ENCODE data around the gene SKAP1. TPM values are rescaled to one million over a fixed set of nuclear protein-coding genes. Genes with fewer than 3 reads are reported as not detected.
A peak's percentile ranks its signal among the peaks of the same experiment; 100 is the strongest.

The SKAP1 gene
- total RNA-seq, 1 donor from 2014 or later, result not detected

DNA sequence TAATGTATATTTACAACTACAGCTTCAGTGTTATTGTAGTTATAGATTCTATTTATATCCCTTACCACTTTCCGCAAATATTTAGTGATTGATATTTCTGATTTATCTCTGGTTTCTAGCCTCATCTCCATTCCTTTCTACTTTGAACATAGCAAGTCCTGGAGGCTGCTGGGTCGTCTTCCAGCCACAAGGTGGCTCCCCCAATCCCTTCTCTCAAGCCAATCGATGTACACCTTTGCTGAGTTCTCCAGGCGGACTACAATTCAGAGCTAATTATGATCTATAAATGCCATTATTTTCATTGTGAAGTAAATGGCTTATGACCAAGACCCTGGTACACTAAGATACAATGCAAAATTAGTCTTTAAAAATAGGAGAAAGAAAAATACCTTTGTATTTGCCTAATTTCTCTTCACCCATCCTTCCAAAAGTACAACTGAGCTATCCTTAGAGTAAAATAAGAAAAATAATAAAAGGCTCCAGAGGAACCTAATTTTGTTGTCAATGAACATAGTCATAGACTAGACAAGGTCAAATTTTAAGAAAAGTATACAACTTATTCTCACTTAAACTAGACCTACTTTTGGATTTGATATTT is 122.1 kb downstream of the SKAP1 start:
- FAIRE-seq (no peak), DNase-seq (ENCODE audit: low read depth) (peak; percentile 66)
- TF ChIP-seq CTCF (IDR thresholded peaks at IDR 0.05; ENCODE audit: insufficient read depth, low read length, severe bottlenecking), result peak; percentile 80
- Histone ChIP-seq H3K27me3 (ENCODE audit: control insufficient read depth, insufficient read depth, low read length) (peaks cover 19% of the 10 kb centered on the region), H3K36me3 (ENCODE audit: control insufficient read depth, insufficient read depth, low read length) (no peaks in the 10 kb centered on the region), H3K4me3 (ENCODE audit: low read depth, low read length) (no peak overlapping the region)

DNA sequence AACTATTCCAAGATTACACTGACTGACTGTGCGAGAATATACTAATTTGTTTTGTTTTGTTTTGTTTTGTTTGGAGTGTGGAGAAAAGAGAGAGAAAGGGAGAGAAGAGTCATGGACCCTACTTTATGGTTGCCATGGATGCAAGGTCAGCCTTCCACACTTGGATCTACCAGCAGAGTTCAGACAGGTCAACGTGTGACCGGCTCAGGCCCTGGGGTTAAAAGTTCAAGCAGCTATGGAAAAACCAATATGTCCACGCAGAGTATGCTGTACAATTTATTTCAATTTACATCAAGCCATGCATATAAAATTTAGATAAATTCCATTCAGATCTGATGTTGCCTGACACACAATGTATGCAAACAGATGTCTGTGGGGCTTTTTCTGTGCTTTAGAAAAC is 122.8 kb downstream of the SKAP1 start:
- DNase-seq (ENCODE audit: low read depth), result no peak
- FAIRE-seq, result no peak
- Histone ChIP-seq H3K4me3 (ENCODE audit: low read depth, low read length) (no peak overlapping the region), H3K27me3 (ENCODE audit: control insufficient read depth, insufficient read depth, low read length) (peaks cover 22% of the 10 kb centered on the region), H3K36me3 (ENCODE audit: control insufficient read depth, insufficient read depth, low read length) (no peaks in the 10 kb centered on the region)
- TF ChIP-seq CTCF (IDR thresholded peaks at IDR 0.05; ENCODE audit: insufficient read depth, low read length, severe bottlenecking), result no peak

- no peak for DNase-seq (ENCODE audit: low read depth)
- H3K27me3 ChIP-seq (ENCODE audit: control insufficient read depth, insufficient read depth, low read length), result peaks cover 14% of the 10 kb centered on the region
- no peak for FAIRE-seq
- H3K36me3 ChIP-seq (ENCODE audit: control insufficient read depth, insufficient read depth, low read length), result no peaks in the 10 kb centered on the region
- TF ChIP-seq CTCF (IDR thresholded peaks at IDR 0.05; ENCODE audit: insufficient read depth, low read length, severe bottlenecking), result no peak
- H3K4me3 ChIP-seq (ENCODE audit: low read depth, low read length), result no peak overlapping the region
These were observed 129.0 kb downstream of the SKAP1 start for GRCh38 chr17:48301002-48301401.

DNA sequence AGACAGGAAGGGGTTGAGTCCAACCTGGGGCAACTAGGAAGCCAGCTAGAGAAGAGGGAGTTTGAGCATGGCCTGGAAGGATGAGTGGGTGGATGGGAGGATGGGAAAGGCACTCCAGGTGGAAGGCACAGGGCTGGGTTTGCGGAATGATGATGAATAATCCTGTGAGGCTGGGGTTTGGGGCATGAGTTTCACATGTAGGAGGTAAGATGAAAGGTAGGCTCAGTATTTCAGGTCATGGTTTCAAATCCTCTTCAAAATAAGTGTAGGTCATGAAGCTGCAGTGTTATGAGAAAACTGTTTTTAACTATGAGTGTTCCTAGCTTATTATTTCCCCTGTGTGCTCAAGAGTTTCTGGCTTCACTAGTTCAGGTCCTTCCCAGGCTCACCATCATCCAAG is 130.3 kb downstream of the SKAP1 start:
- no peak for TF ChIP-seq CTCF (IDR thresholded peaks at IDR 0.05; ENCODE audit: insufficient read depth, low read length, severe bottlenecking)
- FAIRE-seq, result no peak
- Histone ChIP-seq H3K4me3 (ENCODE audit: low read depth, low read length) (no peak overlapping the region), H3K36me3 (ENCODE audit: control insufficient read depth, insufficient read depth, low read length) (no peaks in the 10 kb centered on the region), H3K27me3 (ENCODE audit: control insufficient read depth, insufficient read depth, low read length) (peaks cover 11% of the 10 kb centered on the region)
- no peak for DNase-seq (ENCODE audit: low read depth)

- DNase-seq (ENCODE audit: low read depth) (no peak), FAIRE-seq (no peak)
- no peak for TF ChIP-seq CTCF (IDR thresholded peaks at IDR 0.05; ENCODE audit: insufficient read depth, low read length, severe bottlenecking)
- Histone ChIP-seq H3K36me3 (ENCODE audit: control insufficient read depth, insufficient read depth, low read length) (no peaks in the 10 kb centered on the region), H3K27me3 (ENCODE audit: control insufficient read depth, insufficient read depth, low read length) (peaks cover 11% of the 10 kb centered on the region), H3K4me3 (ENCODE audit: low read depth, low read length) (no peak overlapping the region)
These were observed 132.2 kb downstream of the SKAP1 start for GRCh38 chr17:48297825-48298224.

DNA sequence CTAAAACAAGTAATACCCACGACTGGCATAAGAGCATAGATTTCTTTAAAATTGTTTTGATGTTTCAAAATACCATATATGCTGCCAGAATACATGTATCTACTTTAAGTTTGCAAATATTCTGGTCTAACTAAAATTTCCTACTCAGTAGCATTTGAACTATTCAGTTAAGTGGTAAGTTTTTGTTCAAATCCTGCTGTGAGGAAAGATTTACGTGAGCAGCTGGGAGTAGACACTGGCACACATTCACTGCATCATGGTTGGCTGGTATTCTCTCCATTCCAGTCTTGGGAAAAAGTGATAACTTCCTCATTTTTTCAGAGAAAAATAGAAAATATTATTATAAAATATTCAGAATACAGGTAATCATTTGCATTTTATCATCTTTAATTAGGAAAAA is 133.6 kb downstream of the SKAP1 start:
- TF ChIP-seq CTCF (IDR thresholded peaks at IDR 0.05; ENCODE audit: insufficient read depth, low read length, severe bottlenecking), result no peak
- no peak for DNase-seq (ENCODE audit: low read depth)
- Histone ChIP-seq H3K36me3 (ENCODE audit: control insufficient read depth, insufficient read depth, low read length) (no peaks in the 10 kb centered on the region), H3K27me3 (ENCODE audit: control insufficient read depth, insufficient read depth, low read length) (peaks cover 10% of the 10 kb centered on the region), H3K4me3 (ENCODE audit: low read depth, low read length) (no peak overlapping the region)
- no peak for FAIRE-seq

All from bronchial epithelial cell (primary cell).